A673 (cell line): ENCODE measurements around the gene TTLL11. TPM values are rescaled to one million over a fixed set of nuclear protein-coding genes. Genes with fewer than 3 reads are reported as not detected.

Experiments used
- BruUV-seq: library from RNA; stranded (reverse); fragments of 400-500 nt; replicated peaks from 2 replicates; lab custom pipeline; 2021; lab: Mats Ljungman, UMichigan
- CTCF ChIA-PET: fragments of 300-600 bp; sonication (Branson Sonifier 250); formaldehyde crosslinking; loops from one replicate; lab custom pipeline; 2022; ENCODE audit warnings: antibody characterized with exemption; lab: Charles Lee
- POLR2A ChIA-PET: fragments of 300-600 bp; sonication (Branson Sonifier 250); formaldehyde crosslinking; loops from one replicate; lab custom pipeline; 2022; ENCODE audit warnings: antibody characterized with exemption; ENCODE audit not compliant: low non-redundant PET; lab: Charles Lee
- DNase-seq: peaks from one replicate; pipeline ENCODE4 v3.0.0-alpha.2; 2015; ENCODE audit warnings: low spot score
- H3K27ac ChIP-seq: fragments of 200-600 bp; sonication (generic); 2 replicates; pipeline ENCODE4 v1.5.1; 2016; ENCODE audit warnings: mixed run types, low read depth, mild to moderate bottlenecking, mixed read lengths, antibody characterized with exemption, low read length; ENCODE audit not compliant: poor library complexity, severe bottlenecking
- H3K27me3 ChIP-seq: fragments of 200-600 bp; sonication (generic); replicated peaks from 2 replicates; pipeline ENCODE4 v1.6.1; 2017; ENCODE audit warnings: mixed run types, low read depth, mild to moderate bottlenecking, mixed read lengths, antibody characterized with exemption, low read length; ENCODE audit not compliant: insufficient read depth, poor library complexity
- H3K36me3 ChIP-seq: fragments of 200-600 bp; sonication (generic); 2 replicates; pipeline ENCODE4 v1.6.1; 2016; ENCODE audit warnings: mixed run types, mild to moderate bottlenecking, mixed read lengths, antibody characterized with exemption, low read length; ENCODE audit not compliant: insufficient read depth, poor library complexity, severe bottlenecking
- H3K4me1 ChIP-seq: fragments of 200-600 bp; sonication (generic); 2 replicates; pipeline ENCODE4 v1.6.1; 2017; ENCODE audit warnings: mixed run types, mild to moderate bottlenecking, mixed read lengths, antibody characterized with exemption, low read length; ENCODE audit not compliant: insufficient read depth, poor library complexity, severe bottlenecking
- H3K4me3 ChIP-seq: fragments of 200-600 bp; sonication (generic); 2 replicates; pipeline ENCODE4 v1.5.1; 2016; ENCODE audit warnings: low read depth, mixed run types, mild to moderate bottlenecking, mixed read lengths, low read length; ENCODE audit not compliant: poor library complexity, severe bottlenecking
- H3K9me3 ChIP-seq: fragments of 200-600 bp; sonication (generic); 2 replicates; pipeline ENCODE4 v1.6.1; 2016; ENCODE audit warnings: mixed run types, low read depth, mild to moderate bottlenecking, mixed read lengths, antibody characterized with exemption, low read length; ENCODE audit not compliant: poor library complexity, severe bottlenecking
- EZH2 ChIP-seq: fragments of 200-600 bp; sonication (generic); IDR thresholded peaks from 2 replicates; pipeline ENCODE4 v1.6.1; 2017; ENCODE audit warnings: borderline replicate concordance, low read depth, mild to moderate bottlenecking, mixed read lengths, antibody characterized with exemption, low read length; ENCODE audit not compliant: poor library complexity, severe bottlenecking
- intact Hi-C: fragments of 100-400 bp; cut with micrococcal nuclease; formaldehyde crosslinking; loops from one replicate; pipeline ENCODE4 v1.10.0; 2022; ENCODE audit not compliant: unreplicated experiment
- total RNA-seq: library from RNA; stranded (reverse); gene quantifications from 2 replicates; pipeline ENCODE4 v1.2.3, GENCODE V29; 2021
- TF ChIP-seq, protein P1 (sequence below): fragments of 300-800, 200-600 bp; sonication (generic); conservative IDR thresholded peaks from 2 replicates; pipeline ENCODE4 v1.5.1; 2017; ENCODE audit warnings: low read depth, mild to moderate bottlenecking, antibody characterized with exemption, low read length, moderate library complexity, mixed read lengths

The TTLL11 gene
- total RNA-seq, 1 experiment from 2014 or later: 3.0 TPM

DNA sequence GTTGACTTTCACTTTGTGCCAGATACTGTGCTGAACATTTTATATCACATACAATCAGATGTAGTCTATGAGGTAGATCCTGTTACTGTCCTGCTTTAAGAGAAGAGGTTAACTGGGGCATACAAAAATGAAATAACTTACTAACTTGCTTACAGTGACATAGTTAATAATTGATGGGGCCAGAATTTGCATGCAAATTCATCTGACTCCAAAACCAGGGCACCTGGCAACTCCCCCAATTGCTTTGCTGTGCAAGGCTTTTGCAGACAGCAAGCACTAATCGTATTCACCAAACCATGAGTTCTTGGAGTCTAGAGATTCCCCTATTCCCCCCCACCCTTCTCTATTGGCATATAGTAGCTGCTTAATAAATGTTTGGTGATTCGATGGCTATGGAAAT is 155.9 kb downstream of the TTLL11 start:
- no peaks in the 10 kb centered on the region for H3K36me3 ChIP-seq
- H3K27me3 ChIP-seq: no peaks in the 10 kb centered on the region
- POLR2A ChIA-PET: no interaction called here
- no peak for DNase-seq
- H3K27ac ChIP-seq: no peak overlapping the region
- no TSS peak for BruUV-seq
- no peaks in the 10 kb centered on the region for H3K4me1 ChIP-seq
- no peaks in the 10 kb centered on the region for H3K9me3 ChIP-seq
- intact Hi-C loops: no loop called here
- CTCF ChIA-PET: no interaction called here
- no peak overlapping the region for H3K4me3 ChIP-seq
- TF ChIP-seq, protein P1, sequence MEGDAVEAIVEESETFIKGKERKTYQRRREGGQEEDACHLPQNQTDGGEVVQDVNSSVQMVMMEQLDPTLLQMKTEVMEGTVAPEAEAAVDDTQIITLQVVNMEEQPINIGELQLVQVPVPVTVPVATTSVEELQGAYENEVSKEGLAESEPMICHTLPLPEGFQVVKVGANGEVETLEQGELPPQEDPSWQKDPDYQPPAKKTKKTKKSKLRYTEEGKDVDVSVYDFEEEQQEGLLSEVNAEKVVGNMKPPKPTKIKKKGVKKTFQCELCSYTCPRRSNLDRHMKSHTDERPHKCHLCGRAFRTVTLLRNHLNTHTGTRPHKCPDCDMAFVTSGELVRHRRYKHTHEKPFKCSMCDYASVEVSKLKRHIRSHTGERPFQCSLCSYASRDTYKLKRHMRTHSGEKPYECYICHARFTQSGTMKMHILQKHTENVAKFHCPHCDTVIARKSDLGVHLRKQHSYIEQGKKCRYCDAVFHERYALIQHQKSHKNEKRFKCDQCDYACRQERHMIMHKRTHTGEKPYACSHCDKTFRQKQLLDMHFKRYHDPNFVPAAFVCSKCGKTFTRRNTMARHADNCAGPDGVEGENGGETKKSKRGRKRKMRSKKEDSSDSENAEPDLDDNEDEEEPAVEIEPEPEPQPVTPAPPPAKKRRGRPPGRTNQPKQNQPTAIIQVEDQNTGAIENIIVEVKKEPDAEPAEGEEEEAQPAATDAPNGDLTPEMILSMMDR: no peak
- no peak for TF ChIP-seq EZH2

DNA sequence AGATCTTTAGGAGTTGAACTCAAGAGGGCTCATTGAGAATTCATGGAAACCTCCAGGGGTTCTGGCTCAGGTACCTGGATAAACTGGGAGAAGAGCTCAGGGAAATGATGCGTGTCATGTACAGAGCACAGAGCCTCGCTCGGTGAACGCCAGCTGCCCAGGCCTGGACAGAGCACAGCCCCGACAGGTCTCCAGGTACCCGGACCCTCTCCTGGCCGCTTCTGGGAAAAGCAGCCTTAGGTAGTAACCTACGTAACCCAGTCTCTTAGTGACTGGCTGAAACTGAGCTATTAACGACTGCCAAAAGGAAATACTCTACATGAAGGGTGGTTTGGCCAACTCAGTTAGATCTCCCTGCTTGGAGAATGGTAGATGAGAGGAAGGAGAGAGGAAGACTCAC is 157.4 kb downstream of the TTLL11 start:
- CTCF ChIA-PET: no interaction called here
- TF ChIP-seq, protein P1: no peak
- TF ChIP-seq EZH2: no peak
- Histone ChIP-seq H3K4me1 (no peaks in the 10 kb centered on the region), H3K9me3 (no peaks in the 10 kb centered on the region), H3K36me3 (no peaks in the 10 kb centered on the region), H3K27me3 (no peaks in the 10 kb centered on the region), H3K27ac (no peak overlapping the region), H3K4me3 (no peak overlapping the region)
- no peak for DNase-seq
- intact Hi-C loops: no loop called here
- BruUV-seq: no TSS peak
- POLR2A ChIA-PET: no interaction called here

DNA sequence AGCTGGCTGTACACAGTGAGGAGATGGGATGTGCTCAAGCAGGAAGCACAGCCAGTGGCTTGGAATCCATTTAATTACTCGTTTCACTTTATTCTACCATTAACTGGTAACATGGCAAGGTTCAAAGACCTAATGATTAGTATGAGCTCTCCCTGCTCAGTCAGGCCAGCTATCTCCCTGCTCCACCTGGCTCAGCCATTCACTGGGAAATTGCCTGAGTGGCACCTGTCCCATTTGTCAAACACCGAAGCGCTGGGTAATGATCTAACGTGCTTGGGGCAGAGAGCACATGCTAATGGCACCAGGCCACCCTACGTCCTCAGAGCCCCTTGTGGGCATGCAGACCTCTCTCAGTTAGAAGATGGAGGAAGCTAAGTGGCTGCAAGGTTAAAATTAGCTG is 162.2 kb downstream of the TTLL11 start:
- CTCF ChIA-PET: interaction anchor here (0.6 to 1.1 kb wide), 2 partner anchors 111 to 232 kb away, joined by 3 read pairs; no protein-coding TSS in a partner anchor
- BruUV-seq: no TSS peak
- no peaks in the 10 kb centered on the region for H3K27me3 ChIP-seq
- no peaks in the 10 kb centered on the region for H3K4me1 ChIP-seq
- no peaks in the 10 kb centered on the region for H3K36me3 ChIP-seq
- H3K9me3 ChIP-seq: no peaks in the 10 kb centered on the region
- intact Hi-C loops: no loop called here
- no peak overlapping the region for H3K27ac ChIP-seq
- POLR2A ChIA-PET: no interaction called here
- no peak overlapping the region for H3K4me3 ChIP-seq
- TF ChIP-seq, protein P1: no peak
- no peak for TF ChIP-seq EZH2
- DNase-seq: no peak
